CD4-positive, alpha-beta T cell (primary cell): ENCODE results near the gene TMEM254. TPM values are rescaled to one million over a fixed set of nuclear protein-coding genes. Genes with fewer than 3 reads are reported as not detected.

Experiments
- ATAC-seq: fragments of 200-7000 bp; cut with Tn5 transposase; one replicate; pipeline ENCODE4 v1.10.0; 2022; ENCODE audit warnings: mild to moderate bottlenecking; ENCODE audit not compliant: poor library complexity
- CTCF ChIA-PET: fragments of 350-600 bp; sonication (Branson Sonifier 250); formaldehyde crosslinking; loops from one replicate; lab custom pipeline; 2021; ENCODE audit warnings: antibody characterized with exemption, inconsistent platforms; lab: Charles Lee
- POLR2A ChIA-PET: fragments of 350-600 bp; sonication (Branson Sonifier 250); formaldehyde crosslinking; loops from one replicate; lab custom pipeline; 2021; ENCODE audit warnings: antibody characterized with exemption, inconsistent platforms; lab: Charles Lee
- DNase-seq, 14 experiments: peaks; one replicate each; pipeline ENCODE4 v3.0.0-alpha.2; 2013 to 2020; ENCODE audit warnings: mixed read lengths in 2 of 14
- H3K27ac ChIP-seq, 2 donors: one replicate each; pipeline versions ENCODE4 v1.5.1 to v1.7.0; 2013; ENCODE audit warnings: low read length in 2 of 2, low read depth in 1 of 2, mild to moderate bottlenecking in 1 of 2
- H3K27me3 ChIP-seq, 2 experiments: 1 replicate in 1 of 2; 2 replicates in 1 of 2; pipeline versions ENCODE4 v1.6.1 to v1.7.0; 2013; ENCODE audit warnings: low read length in 2 of 2, control low read depth in 1 of 2, mild to moderate bottlenecking in 1 of 2, moderate library complexity in 1 of 2; ENCODE audit not compliant: insufficient read depth in 2 of 2, control insufficient read depth in 1 of 2
- H3K36me3 ChIP-seq: one replicate; pipeline ENCODE4 v1.6.1; 2013; ENCODE audit warnings: low read length, control low read depth; ENCODE audit not compliant: insufficient read depth
- H3K4me1 ChIP-seq: one replicate; pipeline ENCODE4 v1.6.1; 2013; ENCODE audit warnings: low read length, control low read depth; ENCODE audit not compliant: insufficient read depth
- H3K4me3 ChIP-seq: one replicate; pipeline ENCODE4 v1.5.1; 2013; ENCODE audit warnings: mild to moderate bottlenecking, low read length, moderate library complexity
- H3K9me3 ChIP-seq, 2 experiments: 1 replicate in 1 of 2; 2 replicates in 1 of 2; pipeline versions ENCODE4 v1.6.1 to v1.7.0; 2013; ENCODE audit warnings: low read length in 2 of 2, mild to moderate bottlenecking in 2 of 2, control low read depth in 1 of 2, moderate library complexity in 1 of 2; ENCODE audit not compliant: control insufficient read depth in 1 of 2, insufficient read depth in 1 of 2
- H3K27ac Mint-ChIP-seq: one replicate; pipeline ENCODE4 v1.8.0; 2020; ENCODE audit warnings: mixed read lengths
- H3K27me3 Mint-ChIP-seq: one replicate; pipeline ENCODE4 v1.8.0; 2021; ENCODE audit warnings: mixed read lengths
- H3K36me3 Mint-ChIP-seq: one replicate; pipeline ENCODE4 v1.8.0; 2021; ENCODE audit warnings: low read depth, mixed read lengths
- H3K4me1 Mint-ChIP-seq: one replicate; pipeline ENCODE4 v1.8.0; 2021; ENCODE audit warnings: low read depth, mixed read lengths
- H3K4me3 Mint-ChIP-seq: one replicate; pipeline ENCODE4 v1.8.0; 2020; ENCODE audit warnings: mild to moderate bottlenecking, mixed read lengths
- H3K9me3 Mint-ChIP-seq: one replicate; pipeline ENCODE4 v1.8.0; 2020; ENCODE audit warnings: mixed read lengths
- intact Hi-C, 2 experiments: fragments of 100-400 bp; cut with DNase I in 1 of 2; cut with micrococcal nuclease in 1 of 2; formaldehyde crosslinking; loops; one replicate each; pipeline versions ENCODE4 v1.15.1 to v1.9.0; 2023 to 2025; cut with DNase I, micrococcal nuclease
- total RNA-seq, 174 experiments: library from RNA in 2 of 174; stranded (reverse) in 2 of 174; gene quantifications; one replicate each; pipeline ENCODE4 v1.2.3 and lab custom pipeline; 2021 to 2026
- TF ChIP-seq, protein P1 (sequence below): fragments of 200-600 bp; IDR thresholded peaks from one replicate; pipeline ENCODE4 v1.8.0; 2022; ENCODE audit warnings: antibody characterized with exemption, mild to moderate bottlenecking

TMEM254 gene
- total RNA-seq, 2 experiments from 2014 or later: 4.0 to 5.6 TPM

DNA sequence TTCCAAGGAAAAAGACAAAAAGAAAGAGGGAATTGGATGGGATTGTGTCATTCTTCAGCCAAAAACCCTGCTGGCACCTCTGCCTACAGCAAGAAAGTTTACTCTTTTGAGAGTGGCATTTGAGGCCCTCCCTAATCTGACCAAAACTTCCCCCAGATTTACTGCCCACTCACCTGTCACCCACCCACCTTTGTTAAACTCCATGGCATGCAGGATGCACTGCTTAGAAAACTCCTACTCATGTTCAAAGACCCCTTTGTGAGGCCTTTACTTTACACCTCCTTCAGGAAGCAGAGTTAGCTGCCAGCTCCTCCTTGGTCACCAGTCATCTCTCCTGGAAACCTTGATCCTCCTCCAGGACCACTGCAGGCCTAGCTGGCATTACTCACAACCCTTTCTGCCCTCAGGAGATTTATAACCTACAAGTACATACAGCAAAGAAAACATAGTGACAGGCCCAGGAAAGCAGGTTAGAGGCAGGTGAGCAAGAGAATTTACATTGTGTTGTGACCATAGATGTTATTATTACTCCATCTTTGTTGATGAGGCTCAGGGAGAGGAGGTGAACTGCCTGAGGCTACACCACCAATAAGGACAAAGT, 43.7 kb downstream of the TMEM254 start:
- Histone ChIP-seq H3K9me3 (no peaks in the 10 kb centered on the region), H3K27ac (no peak overlapping the region), H3K4me1 (no peaks in the 10 kb centered on the region), H3K27me3 (peaks cover 0 to 4% of the 10 kb centered on the region in 2 experiments), H3K4me3 (no peak overlapping the region), H3K36me3 (no peaks in the 10 kb centered on the region)
- H3K27me3 Mint-ChIP-seq: peaks cover 7% of the 10 kb centered on the region
- CTCF ChIA-PET: no interaction called here
- H3K9me3 Mint-ChIP-seq: no peaks in the 10 kb centered on the region
- H3K27ac Mint-ChIP-seq: no peak overlapping the region
- H3K4me1 Mint-ChIP-seq: no peaks in the 10 kb centered on the region
- POLR2A ChIA-PET: no interaction called here
- DNase-seq (no peak), ATAC-seq (no peak)
- intact Hi-C loops: no loop called here
- no peaks in the 10 kb centered on the region for H3K36me3 Mint-ChIP-seq
- H3K4me3 Mint-ChIP-seq: no peak overlapping the region
- TF ChIP-seq, protein P1, sequence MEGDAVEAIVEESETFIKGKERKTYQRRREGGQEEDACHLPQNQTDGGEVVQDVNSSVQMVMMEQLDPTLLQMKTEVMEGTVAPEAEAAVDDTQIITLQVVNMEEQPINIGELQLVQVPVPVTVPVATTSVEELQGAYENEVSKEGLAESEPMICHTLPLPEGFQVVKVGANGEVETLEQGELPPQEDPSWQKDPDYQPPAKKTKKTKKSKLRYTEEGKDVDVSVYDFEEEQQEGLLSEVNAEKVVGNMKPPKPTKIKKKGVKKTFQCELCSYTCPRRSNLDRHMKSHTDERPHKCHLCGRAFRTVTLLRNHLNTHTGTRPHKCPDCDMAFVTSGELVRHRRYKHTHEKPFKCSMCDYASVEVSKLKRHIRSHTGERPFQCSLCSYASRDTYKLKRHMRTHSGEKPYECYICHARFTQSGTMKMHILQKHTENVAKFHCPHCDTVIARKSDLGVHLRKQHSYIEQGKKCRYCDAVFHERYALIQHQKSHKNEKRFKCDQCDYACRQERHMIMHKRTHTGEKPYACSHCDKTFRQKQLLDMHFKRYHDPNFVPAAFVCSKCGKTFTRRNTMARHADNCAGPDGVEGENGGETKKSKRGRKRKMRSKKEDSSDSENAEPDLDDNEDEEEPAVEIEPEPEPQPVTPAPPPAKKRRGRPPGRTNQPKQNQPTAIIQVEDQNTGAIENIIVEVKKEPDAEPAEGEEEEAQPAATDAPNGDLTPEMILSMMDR: no peak

DNA sequence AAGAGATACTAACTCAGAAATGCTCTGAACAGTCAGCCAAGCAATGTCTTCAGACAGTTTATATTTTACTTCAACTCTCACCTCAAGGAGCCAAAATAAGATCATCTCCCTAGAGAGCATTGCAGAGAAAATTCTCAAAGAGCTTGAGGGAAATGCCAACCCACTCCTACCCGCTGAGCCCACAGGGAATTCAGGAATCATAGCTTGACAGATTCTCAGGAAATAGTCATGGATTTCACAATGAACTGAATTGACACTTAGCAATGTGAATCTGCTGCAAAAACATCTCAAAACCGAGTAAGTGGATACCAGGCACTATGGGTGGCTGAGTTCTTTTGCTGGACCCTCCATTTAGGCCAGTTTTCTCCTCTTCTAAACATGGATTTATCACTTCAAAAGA, 44.3 kb downstream of the TMEM254 start:
- ATAC-seq: no peak
- H3K9me3 Mint-ChIP-seq: no peaks in the 10 kb centered on the region
- ChIA-PET CTCF (no interaction called here), POLR2A (no interaction called here)
- H3K4me1 Mint-ChIP-seq: no peaks in the 10 kb centered on the region
- no peaks in the 10 kb centered on the region for H3K36me3 Mint-ChIP-seq
- Histone ChIP-seq H3K4me1 (no peaks in the 10 kb centered on the region), H3K36me3 (no peaks in the 10 kb centered on the region), H3K9me3 (no peaks in the 10 kb centered on the region), H3K27ac (no peak overlapping the region), H3K4me3 (no peak overlapping the region), H3K27me3 (peaks cover 0 to 4% of the 10 kb centered on the region in 2 experiments)
- TF ChIP-seq, protein P1: no peak
- H3K4me3 Mint-ChIP-seq: no peak overlapping the region
- DNase-seq: no peak
- H3K27me3 Mint-ChIP-seq: peaks cover 10% of the 10 kb centered on the region
- H3K27ac Mint-ChIP-seq: no peak overlapping the region
- intact Hi-C loops: no loop called here

DNA sequence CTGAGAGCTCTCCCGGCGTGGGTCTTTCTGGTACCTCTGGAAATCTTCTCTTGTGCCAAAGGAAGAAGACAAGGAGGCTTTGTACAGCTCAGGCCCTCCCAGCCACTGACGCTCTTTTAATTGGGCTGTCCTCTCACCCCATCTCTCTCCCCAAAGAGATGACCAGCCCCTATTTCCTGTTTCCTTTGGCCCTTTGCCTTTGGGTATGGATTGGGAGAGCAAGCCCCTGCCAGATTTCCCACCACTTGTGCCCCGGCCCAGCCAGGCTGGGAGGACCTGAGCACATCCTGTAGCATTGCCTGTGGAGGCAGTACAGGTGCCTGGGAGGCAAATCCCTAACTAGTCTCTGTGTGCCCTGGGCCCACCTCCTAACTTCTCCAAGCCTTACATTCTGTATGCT, 48.4 kb downstream of the TMEM254 start:
- Mint-ChIP-seq H3K27ac (no peak overlapping the region), H3K36me3 (no peaks in the 10 kb centered on the region), H3K27me3 (peaks cover 31% of the 10 kb centered on the region), H3K4me1 (no peaks in the 10 kb centered on the region), H3K9me3 (no peaks in the 10 kb centered on the region), H3K4me3 (no peak overlapping the region)
- Histone ChIP-seq H3K27ac (no peak overlapping the region), H3K4me3 (no peak overlapping the region), H3K9me3 (no peaks in the 10 kb centered on the region), H3K27me3 (peaks cover 0 to 10% of the 10 kb centered on the region in 2 experiments), H3K36me3 (no peaks in the 10 kb centered on the region), H3K4me1 (no peaks in the 10 kb centered on the region)
- CTCF ChIA-PET: no interaction called here
- POLR2A ChIA-PET: no interaction called here
- TF ChIP-seq, protein P1: no peak
- intact Hi-C loops: no loop called here
- DNase-seq (no peak), ATAC-seq (no peak)
